Cardiac muscle cell (in vitro differentiated cells and primary cell): ENCODE data around the gene THAP11. TPM values are rescaled to one million over a fixed set of nuclear protein-coding genes. Genes with fewer than 3 reads are reported as not detected.

Source experiments
- DNase-seq, 2 donors: peaks; one replicate each; pipeline versions ENCODE4 v3.0.0 to v3.0.0-alpha.2; 2010 to 2017; ENCODE audit warnings: low read depth in 1 of 2, low spot score in 1 of 2
- H3K27ac ChIP-seq: fragments of 200-600 bp; sonication (generic); 2 replicates; pipeline ENCODE4 v1.5.1; 2016
- H3K27me3 ChIP-seq: fragments of 200-600 bp; sonication (generic); 2 replicates; pipeline ENCODE4 v1.6.0; 2016; ENCODE audit warnings: control low read depth
- H3K36me3 ChIP-seq: fragments of 200-600 bp; sonication (generic); 2 replicates; pipeline ENCODE4 v1.5.1; 2016; ENCODE audit warnings: control low read depth
- H3K4me1 ChIP-seq: fragments of 200-600 bp; sonication (generic); 2 replicates; pipeline ENCODE4 v1.8.1; 2017; ENCODE audit warnings: low read depth, mild to moderate bottlenecking, mixed run types
- H3K4me3 ChIP-seq: fragments of 200-600 bp; sonication (generic); 2 replicates; pipeline ENCODE4 v1.5.1; 2016; ENCODE audit warnings: mild to moderate bottlenecking
- H3K9me3 ChIP-seq: fragments of 200-600 bp; sonication (generic); 2 replicates; pipeline ENCODE4 v1.5.1; 2017; ENCODE audit warnings: low read depth, mild to moderate bottlenecking, control low read depth
- CTCF ChIP-seq: IDR thresholded peaks from 2 replicates; pipeline ENCODE4 v1.5.1; 2012; ENCODE audit warnings: low read depth, mild to moderate bottlenecking, low read length
- polyA plus RNA-seq: library from polyadenylated mRNA; unstranded; fragments of >200 nt; fragmentation: Nextera tagmentation; extraction: Ambion mirVana; gene quantifications from 2 replicates; pipeline ENCODE4 v1.2.1, GENCODE V29; 2016
- total RNA-seq: library from RNA; depleted of rRNA; stranded (reverse); fragments of >200 nt; gene quantifications from 2 replicates; pipeline ENCODE4 v1.2.3, GENCODE V29; 2016

The THAP11 gene
- total and polyA plus RNA-seq, 2 experiments from 2014 or later, result 61.3 to 80.7 TPM

GRCh38 chr16:67878846-67879245, 36.7 kb downstream of the THAP11 start:
- Histone ChIP-seq H3K36me3 (peaks cover 48% of the 10 kb centered on the region), H3K4me3 (no peak overlapping the region), H3K9me3 (no peaks in the 10 kb centered on the region), H3K27me3 (no peaks in the 10 kb centered on the region), H3K27ac (no peak overlapping the region), H3K4me1 (peaks cover 4% of the 10 kb centered on the region)
- no peak for TF ChIP-seq CTCF
- no peak for DNase-seq

- TF ChIP-seq CTCF, result no peak
- Histone ChIP-seq H3K36me3 (peaks cover 48% of the 10 kb centered on the region), H3K4me1 (no peaks in the 10 kb centered on the region), H3K27ac (no peak overlapping the region), H3K9me3 (no peaks in the 10 kb centered on the region), H3K4me3 (no peak overlapping the region), H3K27me3 (no peaks in the 10 kb centered on the region)
- no peak for DNase-seq
Measured at GRCh38 chr16:67879462-67879861, 37.3 kb downstream of the THAP11 start.

- TF ChIP-seq CTCF, result no peak
- Histone ChIP-seq H3K4me1 (no peaks in the 10 kb centered on the region), H3K4me3 (no peak overlapping the region), H3K9me3 (no peaks in the 10 kb centered on the region), H3K36me3 (peaks cover 48% of the 10 kb centered on the region), H3K27ac (no peak overlapping the region), H3K27me3 (no peaks in the 10 kb centered on the region)
- DNase-seq, result no peak
Measured at GRCh38 chr16:67879936-67880335, 37.8 kb downstream of the THAP11 start.

GRCh38 chr16:67880584-67880983, 38.5 kb downstream of the THAP11 start:
- no peaks in the 10 kb centered on the region for H3K27me3 ChIP-seq
- no peaks in the 10 kb centered on the region for H3K9me3 ChIP-seq
- peaks cover 48% of the 10 kb centered on the region for H3K36me3 ChIP-seq
- DNase-seq, result no peak
- TF ChIP-seq CTCF, result no peak
- no peaks in the 10 kb centered on the region for H3K4me1 ChIP-seq
- H3K4me3 ChIP-seq, result no peak overlapping the region
- H3K27ac ChIP-seq, result no peak overlapping the region

- no peak for TF ChIP-seq CTCF
- H3K27me3 ChIP-seq, result no peaks in the 10 kb centered on the region
- no peaks in the 10 kb centered on the region for H3K9me3 ChIP-seq
- no peak overlapping the region for H3K27ac ChIP-seq
- DNase-seq, result no peak
- H3K4me3 ChIP-seq, result no peak overlapping the region
- peaks cover 45% of the 10 kb centered on the region for H3K36me3 ChIP-seq
- H3K4me1 ChIP-seq, result no peaks in the 10 kb centered on the region
Measured at GRCh38 chr16:67881621-67882161, 39.6 kb downstream of the THAP11 start.
